Measurements from ENCODE around the gene IMMP2L. TPM values are rescaled to one million over a fixed set of nuclear protein-coding genes. Genes with fewer than 3 reads are reported as not detected.

Gene IMMP2L
- total RNA-seq, 1 experiment from 2014 or later: 8.8 TPM

GRCh38 chr7:111226800-111227199 is 335.5 kb downstream of the IMMP2L start:
- H3K4me1 ChIP-seq (ENCODE audit: control insufficient read depth, insufficient read depth, low read length): no peaks in the 10 kb centered on the region
- ChIA-PET CTCF (no interaction called here), POLR2A (no interaction called here)
- H3K4me3 ChIP-seq (ENCODE audit: low read depth in 2 of 2, low read length in 2 of 2): no peak overlapping the region
- TF ChIP-seq CTCF (IDR thresholded peaks at IDR 0.05) (no peak), SIN3A (IDR thresholded peaks at IDR 0.05; ENCODE audit: borderline replicate concordance, insufficient read depth, low read depth, low read length) (no peak), TCF7L2 (IDR thresholded peaks at IDR 0.05; ENCODE audit: low read depth, low read length) (no peak), POLR2AphosphoS5 (IDR thresholded peaks at IDR 0.05; ENCODE audit: low read depth, low read length) (no peak)
- TF ChIP-seq, protein P1, sequence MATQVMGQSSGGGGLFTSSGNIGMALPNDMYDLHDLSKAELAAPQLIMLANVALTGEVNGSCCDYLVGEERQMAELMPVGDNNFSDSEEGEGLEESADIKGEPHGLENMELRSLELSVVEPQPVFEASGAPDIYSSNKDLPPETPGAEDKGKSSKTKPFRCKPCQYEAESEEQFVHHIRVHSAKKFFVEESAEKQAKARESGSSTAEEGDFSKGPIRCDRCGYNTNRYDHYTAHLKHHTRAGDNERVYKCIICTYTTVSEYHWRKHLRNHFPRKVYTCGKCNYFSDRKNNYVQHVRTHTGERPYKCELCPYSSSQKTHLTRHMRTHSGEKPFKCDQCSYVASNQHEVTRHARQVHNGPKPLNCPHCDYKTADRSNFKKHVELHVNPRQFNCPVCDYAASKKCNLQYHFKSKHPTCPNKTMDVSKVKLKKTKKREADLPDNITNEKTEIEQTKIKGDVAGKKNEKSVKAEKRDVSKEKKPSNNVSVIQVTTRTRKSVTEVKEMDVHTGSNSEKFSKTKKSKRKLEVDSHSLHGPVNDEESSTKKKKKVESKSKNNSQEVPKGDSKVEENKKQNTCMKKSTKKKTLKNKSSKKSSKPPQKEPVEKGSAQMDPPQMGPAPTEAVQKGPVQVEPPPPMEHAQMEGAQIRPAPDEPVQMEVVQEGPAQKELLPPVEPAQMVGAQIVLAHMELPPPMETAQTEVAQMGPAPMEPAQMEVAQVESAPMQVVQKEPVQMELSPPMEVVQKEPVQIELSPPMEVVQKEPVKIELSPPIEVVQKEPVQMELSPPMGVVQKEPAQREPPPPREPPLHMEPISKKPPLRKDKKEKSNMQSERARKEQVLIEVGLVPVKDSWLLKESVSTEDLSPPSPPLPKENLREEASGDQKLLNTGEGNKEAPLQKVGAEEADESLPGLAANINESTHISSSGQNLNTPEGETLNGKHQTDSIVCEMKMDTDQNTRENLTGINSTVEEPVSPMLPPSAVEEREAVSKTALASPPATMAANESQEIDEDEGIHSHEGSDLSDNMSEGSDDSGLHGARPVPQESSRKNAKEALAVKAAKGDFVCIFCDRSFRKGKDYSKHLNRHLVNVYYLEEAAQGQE (IDR thresholded peaks at IDR 0.05; ENCODE audit: insufficient read depth in 1 of 2, low read depth in 2 of 2, low read length in 1 of 2): no peak
- H3K27me3 ChIP-seq (ENCODE audit: control insufficient read depth, insufficient read depth, low read length): no peaks in the 10 kb centered on the region
- no peak for DNase-seq (ENCODE audit: low read depth, low spot score)
- no peaks in the 10 kb centered on the region for H3K9me3 ChIP-seq (ENCODE audit: control insufficient read depth, insufficient read depth, low read depth, low read length)
- in situ Hi-C loops (cut with HindIII; ENCODE audit: low pct_unique_long_range_greater_than_20kb, low sequenced_read_pairs): no loop called here
- no peak for ATAC-seq
- no peaks in the 10 kb centered on the region for H3K36me3 ChIP-seq (ENCODE audit: control insufficient read depth, insufficient read depth, low read length)
- no TSS peak for BruUV-seq (replicated peaks)
- H3K27ac ChIP-seq (ENCODE audit: low read length): no peak overlapping the region
- intact Hi-C loops (cut with micrococcal nuclease; ENCODE audit: unreplicated experiment): no loop called here

DNA sequence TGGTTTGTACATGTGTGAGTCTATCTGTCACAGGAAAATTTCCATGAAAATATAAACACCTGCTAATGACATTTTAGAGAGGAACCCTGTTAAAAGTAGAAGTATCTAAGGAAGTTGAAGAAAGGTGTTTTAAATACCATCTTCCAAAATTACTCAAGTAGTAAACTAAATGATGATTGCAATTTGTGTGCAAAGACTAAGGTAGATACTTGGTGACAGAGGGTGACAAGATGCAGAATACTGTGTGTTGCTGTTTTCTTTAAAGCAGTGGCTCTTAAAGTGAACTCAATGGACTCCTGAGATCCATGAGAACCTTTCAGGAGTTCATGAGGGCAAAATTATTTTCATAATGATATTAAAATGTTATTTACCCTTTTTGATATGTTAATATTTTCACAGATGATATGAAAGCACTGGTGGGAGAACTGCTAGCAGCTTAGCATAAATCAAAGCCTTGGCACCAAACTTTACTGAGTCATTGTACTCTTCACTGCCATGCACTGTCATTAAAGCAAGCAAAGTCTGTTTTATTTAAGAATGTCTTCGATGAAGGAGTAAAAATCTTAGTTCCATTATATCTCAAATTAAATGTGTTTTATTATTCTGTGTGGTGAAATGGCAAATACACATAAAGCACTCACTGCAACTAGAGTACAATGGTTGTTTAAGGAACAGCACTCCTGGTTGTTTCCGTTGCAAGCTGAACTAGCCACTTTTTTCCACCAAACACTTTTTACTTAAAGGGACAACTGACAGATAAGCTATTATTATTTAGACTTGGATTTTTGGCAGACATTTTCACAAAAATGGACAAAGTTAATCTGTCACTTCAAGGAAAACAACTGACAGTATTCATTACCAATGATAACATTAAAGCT is 337.7 kb downstream of the IMMP2L start:
- Histone ChIP-seq H3K9me3 (ENCODE audit: control insufficient read depth, insufficient read depth, low read depth, low read length) (no peaks in the 10 kb centered on the region), H3K27ac (ENCODE audit: low read length) (no peak overlapping the region), H3K4me3 (ENCODE audit: low read depth in 2 of 2, low read length in 2 of 2) (no peak overlapping the region), H3K4me1 (ENCODE audit: control insufficient read depth, insufficient read depth, low read length) (no peaks in the 10 kb centered on the region), H3K36me3 (ENCODE audit: control insufficient read depth, insufficient read depth, low read length) (no peaks in the 10 kb centered on the region), H3K27me3 (ENCODE audit: control insufficient read depth, insufficient read depth, low read length) (no peaks in the 10 kb centered on the region)
- DNase-seq (ENCODE audit: low read depth, low spot score) (no peak), ATAC-seq (no peak)
- intact Hi-C loops (cut with micrococcal nuclease; ENCODE audit: unreplicated experiment): no loop called here
- no TSS peak for BruUV-seq (replicated peaks)
- in situ Hi-C loops (cut with HindIII; ENCODE audit: low pct_unique_long_range_greater_than_20kb, low sequenced_read_pairs): no loop called here
- POLR2A ChIA-PET: no interaction called here
- CTCF ChIA-PET: no interaction called here
- no peak for TF ChIP-seq POLR2AphosphoS5 (IDR thresholded peaks at IDR 0.05; ENCODE audit: low read depth, low read length)
- TF ChIP-seq SIN3A (IDR thresholded peaks at IDR 0.05; ENCODE audit: borderline replicate concordance, insufficient read depth, low read depth, low read length): no peak
- TF ChIP-seq, protein P1 (IDR thresholded peaks at IDR 0.05; ENCODE audit: insufficient read depth in 1 of 2, low read depth in 2 of 2, low read length in 1 of 2): no peak
- TF ChIP-seq TCF7L2 (IDR thresholded peaks at IDR 0.05; ENCODE audit: low read depth, low read length): no peak
- TF ChIP-seq CTCF (IDR thresholded peaks at IDR 0.05): no peak
